Erythroblast (primary cell): Measurements from ENCODE around the gene GPANK1.

Experiments used
- GATA1 ChIP-seq: IDR thresholded peaks from 2 replicates; pipeline ENCODE4 v1.6.1; 2011; ENCODE audit warnings: low read depth, mild to moderate bottlenecking, control low read depth, low read length, moderate library complexity
- POLR2A ChIP-seq: IDR thresholded peaks from 2 replicates; pipeline ENCODE4 v1.6.1; 2011; ENCODE audit warnings: mild to moderate bottlenecking, low read length

GRCh38 chr6:31652925-31653724 is 11.7 kb downstream of the GPANK1 start:
- TF ChIP-seq POLR2A (peak; percentile 52), GATA1 (no peak)
